CD4-positive, alpha-beta T cell treated with Interleukin-10 for 1 hour (primary cell): ENCODE results near the gene SDR42E2.
"Not testable (repeated sequence)": the region's sequence is repeated elsewhere in the genome, so short reads cannot be mapped to it uniquely, and the experiment has no call there.

Experiments
- DNase-seq: peaks from one replicate; pipeline ENCODE4 v3.0.0-alpha.2; 2020

SDR42E2 gene

DNA sequence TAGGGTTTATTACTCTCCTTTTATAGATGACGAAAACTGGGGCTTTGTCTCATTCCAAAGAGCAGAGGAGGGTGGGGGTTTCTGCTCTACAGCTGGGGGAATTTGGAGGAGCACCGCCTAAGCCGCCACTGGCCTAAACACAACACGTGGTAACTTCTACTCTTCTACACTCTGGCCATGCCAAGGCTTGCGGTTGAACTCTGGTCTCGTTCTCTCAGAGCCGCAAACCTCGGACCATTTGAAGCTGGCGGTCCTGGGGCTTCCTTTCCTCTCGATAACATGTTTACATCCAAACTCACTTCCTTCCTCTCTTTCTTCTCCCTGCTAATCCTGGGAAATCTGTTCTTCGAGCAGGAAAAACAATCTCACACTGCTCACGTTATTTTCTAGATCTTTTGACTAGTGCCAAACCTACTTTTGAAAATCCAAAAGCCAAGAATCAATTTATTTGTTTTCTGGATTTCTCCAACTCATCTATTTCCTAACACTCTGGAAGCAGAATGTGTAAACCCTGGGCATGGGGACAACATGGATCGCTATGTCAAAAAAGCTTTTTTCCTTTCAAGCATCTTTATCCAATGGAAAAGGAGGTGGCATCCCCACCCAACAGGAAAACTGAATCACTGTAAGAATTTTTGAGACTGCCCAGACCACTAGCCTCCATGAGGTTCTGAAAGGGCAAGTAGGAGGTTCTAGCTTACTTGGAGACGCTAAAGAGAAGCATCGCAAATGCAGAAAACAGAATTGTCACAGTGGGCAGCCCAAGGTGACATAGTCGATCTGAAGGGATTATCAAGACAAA, 30.2 kb downstream of the SDR42E2 start:
- DNase-seq, result peak; percentile 93

DNA sequence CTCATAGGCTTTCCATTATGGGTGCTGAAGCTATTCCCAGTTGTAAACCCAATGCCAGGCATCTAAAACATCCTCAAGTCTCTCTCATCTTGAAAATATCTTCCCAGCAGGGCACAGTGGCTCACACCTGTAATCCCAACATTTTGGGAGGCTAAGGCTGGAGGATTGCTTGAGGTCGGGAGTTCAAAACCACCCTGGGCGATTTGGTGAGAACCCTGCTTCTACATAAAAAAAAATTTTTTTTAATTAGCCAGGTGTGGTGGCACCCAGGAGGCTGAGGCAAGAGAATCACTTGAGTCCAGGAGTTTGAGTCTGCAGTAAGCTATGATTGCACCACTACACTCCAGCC, 30.7 kb downstream of the SDR42E2 start:
- no peak for DNase-seq

DNA sequence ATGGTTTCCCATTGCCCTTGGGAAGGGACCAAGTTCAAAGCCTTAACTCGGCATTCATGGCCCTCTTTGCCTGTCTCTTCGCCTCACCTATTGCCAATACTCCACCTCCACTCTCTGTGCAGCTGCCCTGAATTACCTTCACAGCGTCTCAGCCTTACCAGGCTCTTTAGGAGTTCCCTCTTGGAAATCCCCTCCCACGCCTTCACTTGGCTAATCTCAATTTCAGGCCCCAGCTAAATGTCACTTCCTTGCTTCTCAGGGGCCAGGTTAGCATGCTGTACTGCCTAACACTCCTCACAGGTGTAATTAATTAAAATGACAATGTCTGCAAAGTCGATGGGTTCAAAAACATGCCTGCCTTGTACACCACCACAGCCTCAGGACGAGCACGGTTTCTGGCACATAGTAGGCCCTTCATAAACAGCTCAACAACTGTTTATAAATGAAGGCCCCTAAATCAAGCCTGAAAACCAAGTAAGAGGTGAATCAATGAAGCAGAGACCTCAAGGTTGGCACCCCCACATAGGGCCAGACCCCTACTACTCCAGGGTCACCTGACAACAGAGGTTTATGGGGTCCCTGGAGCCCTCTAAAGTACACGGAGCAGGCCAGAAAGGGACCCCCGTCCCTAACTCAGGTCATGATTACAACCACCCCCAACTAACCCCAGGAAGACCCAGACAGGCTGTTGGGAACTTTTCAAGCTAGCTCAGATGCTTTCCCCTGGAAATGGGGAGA, 32.6 kb downstream of the SDR42E2 start:
- DNase-seq, result peak; percentile 68

DNA sequence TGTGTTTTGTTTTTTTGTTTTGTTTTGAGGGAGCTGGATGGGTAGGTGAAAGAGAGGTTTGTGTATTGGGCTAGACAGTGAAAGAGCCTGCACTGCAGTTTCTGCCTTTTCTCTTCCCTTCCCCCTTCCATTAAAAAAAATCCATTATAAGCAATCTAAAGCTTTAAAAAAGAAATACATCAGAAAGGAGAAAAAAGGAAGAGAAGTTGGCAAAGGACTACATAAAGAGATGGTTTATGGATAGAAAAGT, 33.1 kb downstream of the SDR42E2 start:
- DNase-seq, result no peak

DNA sequence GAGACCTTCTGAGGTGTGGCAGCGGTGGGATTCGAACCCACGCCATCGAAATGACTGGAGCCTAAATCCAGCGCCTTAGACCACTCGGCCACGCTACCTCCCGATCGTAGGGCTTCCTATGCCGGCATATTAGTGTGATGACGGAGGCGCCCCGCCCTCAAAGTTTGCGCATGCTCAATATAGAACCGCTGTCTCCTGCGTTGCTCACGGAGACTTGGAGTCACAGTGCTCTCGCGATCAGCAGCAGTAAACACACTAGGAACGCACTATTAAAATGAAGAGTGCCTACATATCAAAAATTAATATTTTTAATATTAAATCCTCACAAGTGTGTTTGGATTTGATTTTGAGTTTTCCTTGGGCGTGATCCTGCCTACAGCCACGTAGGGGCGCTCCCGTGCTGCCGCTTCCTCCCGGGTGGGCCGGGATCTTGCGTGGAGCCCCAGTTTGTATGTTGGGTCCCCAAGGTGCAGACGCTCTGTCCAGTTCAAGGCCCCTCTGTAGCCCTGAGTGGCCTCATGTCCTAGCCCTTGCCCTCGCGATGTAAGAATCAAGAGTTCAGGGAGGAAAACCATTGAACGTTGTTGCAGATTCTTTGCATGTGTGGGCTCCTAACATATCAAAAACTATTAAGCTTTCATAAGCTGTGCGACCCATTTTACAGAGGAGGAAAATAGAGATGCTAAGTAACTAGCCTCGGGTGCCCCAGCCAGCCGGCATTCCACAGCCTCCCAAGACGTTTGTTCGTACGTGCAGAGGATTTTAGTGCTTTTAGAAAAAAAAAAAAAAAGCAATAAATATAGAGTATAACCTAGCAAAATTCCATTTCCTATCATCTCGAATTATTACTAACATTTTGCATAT, 33.6 kb downstream of the SDR42E2 start:
- peak; percentile 94 for DNase-seq

DNA sequence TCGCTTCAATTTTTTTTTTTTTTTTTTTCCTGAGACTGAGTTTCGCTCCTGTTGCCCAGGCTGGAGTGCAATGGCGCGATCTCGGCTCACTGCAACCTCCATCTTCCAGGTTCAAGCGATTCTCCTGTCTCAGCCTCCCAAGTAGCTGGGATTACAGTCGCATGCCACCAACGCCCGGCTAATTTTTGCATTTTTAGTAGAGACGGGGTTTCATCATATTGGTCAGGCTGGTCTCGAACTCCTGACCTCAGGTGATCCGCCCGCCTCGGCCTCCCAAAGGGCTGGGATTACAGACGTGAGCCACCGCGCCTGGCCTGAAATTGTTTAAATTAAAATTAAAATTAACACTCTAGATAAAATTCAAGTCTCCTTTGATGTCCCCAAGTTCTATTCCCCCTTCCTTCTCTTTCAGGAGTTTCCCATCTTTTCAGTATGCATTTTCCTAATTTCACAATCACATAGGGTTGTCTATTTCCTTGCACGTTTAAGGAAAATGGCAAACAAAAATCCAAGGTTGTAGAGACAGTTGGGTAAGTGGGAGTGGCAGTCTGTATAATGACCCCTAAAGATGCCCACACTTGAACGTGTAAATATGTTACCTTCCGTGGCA, 34.4 kb downstream of the SDR42E2 start:
- not testable (repeated sequence) for DNase-seq

DNA sequence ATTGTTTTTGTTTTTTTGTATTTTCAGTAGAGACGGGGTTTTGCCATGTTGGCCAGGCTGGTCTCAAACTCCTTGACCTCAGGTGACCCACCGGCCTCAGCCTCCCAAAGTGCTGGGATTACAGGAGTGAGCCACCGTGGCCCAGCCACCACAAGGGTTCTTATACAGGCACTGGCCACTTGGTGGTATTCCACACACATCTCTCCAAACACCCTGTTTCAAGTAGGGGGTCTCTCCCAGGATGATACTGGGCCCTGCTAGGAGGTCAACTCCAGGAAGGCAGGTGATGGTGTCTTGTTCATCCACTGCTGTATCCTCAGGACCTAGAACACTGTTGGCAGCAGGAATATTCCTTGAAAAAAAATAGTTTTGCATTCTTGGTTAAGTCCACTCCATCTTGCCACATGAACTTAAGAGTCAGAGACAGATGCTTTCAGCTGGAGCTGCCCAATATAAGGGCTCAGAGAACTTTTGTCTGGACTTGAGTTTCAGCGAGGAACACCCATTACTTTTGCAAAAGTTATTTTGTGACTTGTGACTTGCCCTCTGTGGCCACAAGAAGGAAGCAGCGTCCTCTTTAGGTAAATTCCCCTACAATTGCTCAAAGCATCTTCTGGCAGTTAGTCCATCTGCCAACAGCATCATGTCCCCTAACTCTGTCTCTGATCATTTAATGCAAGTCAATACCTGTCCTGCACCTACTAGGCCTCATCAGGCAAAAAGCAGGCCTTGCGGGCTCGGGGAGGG, 36.4 kb downstream of the SDR42E2 start:
- DNase-seq, result no peak

DNA sequence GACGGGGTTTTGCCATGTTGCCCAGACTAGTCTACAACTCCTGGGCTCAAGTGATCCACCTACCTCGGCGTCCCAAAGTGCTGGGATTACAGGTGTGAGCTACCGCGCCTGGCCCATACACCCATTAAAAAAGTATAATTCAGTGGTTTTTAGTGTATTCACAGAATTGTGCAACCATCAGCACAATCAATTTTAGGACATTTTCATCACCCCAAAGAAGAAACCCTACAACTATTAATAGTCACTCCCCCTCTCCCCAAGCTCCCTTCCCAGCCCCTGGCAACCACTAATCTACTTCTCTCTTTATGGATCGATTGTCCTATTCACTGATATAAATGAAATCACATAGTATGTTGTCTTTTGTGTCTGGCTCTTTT, 39.9 kb downstream of the SDR42E2 start:
- no peak for DNase-seq

DNA sequence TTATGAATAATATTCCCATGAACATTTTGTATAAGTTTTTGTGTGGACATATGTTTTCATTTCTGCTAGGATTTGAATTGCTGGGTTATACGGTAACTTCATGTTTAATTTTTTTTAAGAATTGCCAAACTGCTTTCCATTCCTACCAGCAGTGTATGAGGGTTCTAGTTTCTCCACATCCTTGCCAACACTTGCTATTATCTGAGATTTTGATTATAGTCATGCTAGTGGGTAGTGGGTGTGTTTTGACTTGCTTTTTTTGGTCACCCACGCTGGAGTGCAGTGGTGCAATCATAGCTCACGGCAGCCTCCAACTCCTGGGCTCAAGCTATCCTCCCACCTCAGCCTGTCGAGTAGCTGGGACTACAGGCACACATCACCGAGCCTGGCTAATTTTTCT, 40.8 kb downstream of the SDR42E2 start:
- no peak for DNase-seq

DNA sequence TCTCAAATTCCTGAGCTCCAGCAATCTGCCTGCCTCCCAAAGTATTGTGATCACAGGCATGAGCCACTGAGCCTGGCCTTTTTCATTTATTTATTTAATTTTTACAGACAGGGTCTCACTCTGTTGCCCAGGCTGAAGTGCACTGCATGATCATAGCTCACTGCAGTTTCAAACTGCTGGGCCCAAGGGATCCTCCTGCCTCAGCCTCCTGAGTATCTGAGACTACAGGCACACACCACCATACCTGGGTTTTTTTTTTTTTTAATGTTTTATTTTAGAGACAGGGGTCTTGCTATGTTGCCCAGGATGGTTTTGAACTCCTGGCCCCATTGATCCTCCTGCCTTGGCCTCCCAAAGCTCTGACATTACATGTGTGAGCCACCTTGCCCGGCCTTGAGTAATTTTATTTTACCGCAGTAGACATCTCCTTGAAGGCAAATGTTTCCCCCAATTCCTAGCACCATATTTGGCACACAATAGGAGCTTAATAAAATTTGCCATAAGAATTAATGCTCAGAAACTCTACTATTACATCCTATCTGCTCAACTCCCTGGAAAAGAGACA, 41.9 kb downstream of the SDR42E2 start:
- no peak for DNase-seq

DNA sequence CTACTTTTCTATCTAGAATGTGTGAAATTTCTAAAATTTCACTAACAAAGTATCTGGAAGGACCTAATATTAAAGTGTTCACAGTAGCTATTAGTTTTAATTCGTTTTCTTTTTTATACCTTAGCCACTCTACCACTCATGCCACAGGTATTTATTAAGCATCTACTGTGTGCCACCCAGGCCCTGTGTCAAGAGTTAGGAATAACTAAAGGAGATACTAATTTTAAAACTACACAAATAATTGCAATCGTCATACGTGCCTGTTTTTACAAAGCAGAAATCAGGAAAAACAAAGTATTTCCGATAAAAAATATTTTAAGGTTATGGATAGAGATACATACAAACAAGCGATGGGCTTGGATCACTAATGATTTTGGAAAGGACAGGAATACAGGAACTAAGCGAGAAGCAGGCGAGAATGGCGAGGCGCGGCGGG, 43.3 kb downstream of the SDR42E2 start:
- DNase-seq, result no peak

DNA sequence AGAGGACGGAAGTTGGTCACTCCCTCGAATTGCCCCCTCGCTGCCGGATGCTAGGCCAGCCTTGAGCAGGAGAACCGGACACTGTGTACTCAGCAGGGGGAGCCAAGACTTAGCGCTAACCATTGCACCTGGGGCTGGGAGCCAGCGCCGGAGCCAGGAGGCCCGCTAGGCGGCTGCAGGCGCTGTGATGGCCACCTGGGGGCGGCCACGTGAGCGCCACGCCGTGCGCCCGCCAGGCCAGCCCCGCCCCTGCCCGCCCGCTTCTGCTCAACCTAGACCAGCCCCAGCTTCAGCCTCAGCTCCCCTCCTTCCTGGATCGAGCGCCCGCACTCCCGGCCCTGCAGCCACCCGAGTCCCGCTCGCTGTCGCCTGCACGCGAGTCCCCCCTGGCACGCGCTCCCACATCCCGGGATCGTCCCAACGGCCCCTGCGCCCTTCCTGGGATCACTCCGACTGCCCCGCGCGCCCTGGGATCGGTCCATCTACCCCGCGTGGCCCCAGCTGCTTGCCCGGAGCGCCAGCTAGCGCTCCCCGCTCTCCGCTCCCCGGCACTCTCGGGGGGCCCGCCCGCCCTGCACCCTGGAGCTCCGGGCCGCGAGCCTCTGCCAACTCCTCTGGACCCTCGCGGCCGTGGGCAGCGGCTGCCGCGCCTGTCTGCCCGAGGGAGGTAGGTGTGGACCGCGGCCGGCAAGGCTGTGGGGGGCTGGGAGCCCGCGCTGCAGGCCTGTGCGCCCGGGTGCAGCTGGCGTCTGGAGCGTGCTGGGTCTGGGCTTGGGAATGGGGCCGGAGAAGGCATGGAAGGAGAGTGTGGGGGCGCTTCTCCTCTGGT, 43.9 kb downstream of the SDR42E2 start, which contains the start of gene EEF2K:
EEF2K (plus strand) TSS at position 266 of the 829 bp plus-strand sequence. CDS start 19,452 bp downstream, outside the sequence.
- peak; percentile 84 for DNase-seq

DNA sequence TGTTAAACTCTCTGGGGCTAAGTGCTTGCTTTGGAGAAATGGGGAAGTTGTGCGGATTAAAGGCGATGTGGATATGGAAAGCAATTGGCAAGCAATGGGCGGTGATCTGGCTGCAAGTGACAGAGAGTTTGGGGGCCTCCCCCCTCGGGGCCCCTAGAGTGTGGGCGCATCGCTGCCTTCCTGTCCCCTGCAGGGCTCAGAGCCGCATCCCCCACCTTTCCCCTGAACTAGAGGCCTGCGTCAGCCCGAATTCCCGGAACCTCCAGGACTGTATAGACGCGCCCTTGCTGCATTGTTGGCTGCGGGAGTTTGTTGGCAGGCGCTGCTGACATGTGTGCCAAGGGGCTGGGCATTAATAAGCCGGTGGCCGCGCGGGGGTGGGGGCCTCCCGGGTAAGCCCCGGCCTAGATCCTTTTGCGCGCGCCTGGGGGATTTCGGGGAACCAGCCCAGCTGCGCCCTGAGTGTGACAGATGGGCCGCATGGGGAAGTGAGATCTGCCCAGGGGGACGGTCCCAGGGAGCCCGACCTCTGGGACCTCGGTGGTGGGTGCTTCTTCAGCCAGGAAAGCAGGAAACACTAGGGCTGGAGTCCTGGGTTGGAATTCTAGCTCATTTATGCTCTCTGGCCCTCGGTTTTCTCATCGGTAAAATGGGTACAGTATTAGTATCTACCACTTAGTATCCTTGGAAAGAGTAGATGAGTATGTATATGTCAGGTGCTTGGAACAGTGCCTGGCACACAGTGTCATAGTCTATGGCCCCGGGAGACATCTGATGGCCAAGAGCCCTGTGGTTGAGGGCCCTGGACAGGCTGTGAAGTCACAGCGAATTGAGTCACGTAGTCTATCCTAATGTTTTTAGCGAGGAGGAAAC, 44.8 kb downstream of the SDR42E2 start:
- DNase-seq, result peak; percentile 54

DNA sequence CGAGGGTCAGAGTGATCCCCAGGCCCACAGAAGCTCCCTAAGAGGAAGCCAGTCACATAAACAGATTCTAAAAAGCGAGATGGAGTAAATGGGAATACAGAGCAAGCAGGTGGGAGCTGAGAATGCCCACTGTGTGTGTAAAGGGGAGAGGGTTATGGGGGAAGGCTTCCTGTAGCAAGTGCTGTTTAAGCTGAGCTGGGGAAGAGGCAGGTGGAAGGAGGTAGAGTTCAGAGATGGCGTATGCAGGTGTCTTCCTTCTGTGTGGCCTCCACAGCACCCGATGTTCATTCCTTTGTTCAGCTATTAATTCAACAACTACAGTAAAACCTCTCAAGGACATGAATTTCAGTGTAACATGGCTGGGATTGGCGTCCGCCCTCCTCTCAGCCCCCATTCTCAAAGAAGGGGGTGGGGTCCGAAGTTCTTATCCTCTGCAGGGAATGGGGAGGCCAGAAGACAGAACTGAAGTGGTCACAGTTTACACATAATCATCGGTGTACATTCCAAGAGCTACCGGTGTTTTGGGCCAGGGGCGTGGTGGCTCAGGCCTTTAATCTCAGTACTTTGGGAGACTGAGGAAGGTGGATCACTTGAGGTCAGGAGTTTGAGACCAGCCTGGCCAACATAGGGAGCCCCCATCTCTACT, 45.5 kb downstream of the SDR42E2 start:
- DNase-seq, result no peak

DNA sequence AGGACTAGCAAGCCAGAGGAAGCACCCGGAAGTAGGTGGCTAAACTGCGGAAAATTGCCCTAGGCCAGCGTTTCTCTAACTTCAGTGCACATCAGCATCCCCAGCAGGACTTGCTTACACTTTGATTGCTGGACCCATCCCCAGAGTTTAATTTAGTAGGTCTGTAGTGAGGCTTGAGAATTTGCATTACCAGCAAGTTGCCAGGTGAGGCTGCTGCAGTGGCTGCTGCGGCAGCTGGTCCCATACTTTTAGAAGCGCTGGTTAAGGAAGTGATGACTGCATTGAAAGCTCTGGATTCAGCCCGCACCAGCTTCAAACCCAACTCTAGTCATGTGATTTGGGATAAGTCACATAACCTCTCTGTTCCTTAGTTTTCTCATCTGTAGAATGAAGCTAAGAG, 48.0 kb downstream of the SDR42E2 start:
- no peak for DNase-seq

DNA sequence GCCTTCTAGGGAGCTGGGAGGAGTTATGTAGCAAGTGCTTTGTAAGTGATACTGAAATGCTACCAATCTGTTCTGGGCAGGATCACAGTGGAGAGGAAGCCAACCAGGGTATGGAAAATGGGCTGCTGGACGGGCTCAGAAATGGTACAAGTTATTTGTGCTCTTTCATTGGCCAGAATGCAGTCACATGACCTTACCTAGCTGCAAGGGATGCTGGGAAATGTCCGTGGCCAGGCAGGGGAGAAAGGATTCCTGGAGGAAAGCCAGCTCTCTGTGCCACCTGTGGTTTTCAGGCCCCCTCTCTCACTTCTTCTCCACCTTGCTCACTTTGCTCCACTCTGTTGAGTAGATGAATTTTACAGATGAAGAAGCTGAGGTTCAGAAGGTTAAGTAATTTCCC, 48.5 kb downstream of the SDR42E2 start:
- no peak for DNase-seq

DNA sequence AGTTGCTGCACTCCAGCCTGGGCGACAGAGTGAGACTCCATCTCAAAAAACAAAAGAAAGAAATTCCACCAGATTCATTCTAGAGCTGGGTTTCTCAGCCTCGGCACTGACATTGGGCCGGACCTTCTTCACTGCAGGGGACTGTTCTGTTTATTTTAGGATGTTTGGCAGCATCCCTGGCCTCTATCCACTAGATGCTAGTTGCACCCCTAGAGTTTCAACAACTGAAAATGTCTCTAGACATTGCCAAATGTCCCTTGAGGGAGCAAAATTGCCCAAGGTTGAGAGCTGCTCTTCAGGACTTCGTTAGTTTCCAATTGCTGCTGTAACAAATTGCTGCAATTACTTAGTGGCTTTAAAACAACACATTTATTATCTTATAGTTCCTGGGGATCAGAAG, 50.9 kb downstream of the SDR42E2 start:
- no peak for DNase-seq

DNA sequence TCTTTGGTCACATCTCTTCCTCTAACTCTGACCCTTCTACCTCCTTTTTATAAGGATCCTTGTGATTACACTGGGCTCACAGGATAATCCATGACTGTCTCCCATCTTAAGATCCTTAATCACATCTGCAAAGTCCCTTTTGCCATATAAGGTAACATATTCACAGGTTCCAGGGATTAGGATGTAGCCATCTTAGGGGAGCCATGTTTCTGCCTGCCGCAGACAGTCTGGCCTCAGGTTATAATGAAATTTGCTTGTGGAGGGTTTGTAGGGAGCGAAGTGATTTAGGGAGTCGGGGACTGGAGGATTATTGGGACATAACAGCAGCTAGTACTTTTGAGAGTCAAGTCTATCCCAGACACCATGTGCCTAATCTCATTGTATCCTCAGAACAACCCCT, 51.5 kb downstream of the SDR42E2 start:
- DNase-seq, result no peak

DNA sequence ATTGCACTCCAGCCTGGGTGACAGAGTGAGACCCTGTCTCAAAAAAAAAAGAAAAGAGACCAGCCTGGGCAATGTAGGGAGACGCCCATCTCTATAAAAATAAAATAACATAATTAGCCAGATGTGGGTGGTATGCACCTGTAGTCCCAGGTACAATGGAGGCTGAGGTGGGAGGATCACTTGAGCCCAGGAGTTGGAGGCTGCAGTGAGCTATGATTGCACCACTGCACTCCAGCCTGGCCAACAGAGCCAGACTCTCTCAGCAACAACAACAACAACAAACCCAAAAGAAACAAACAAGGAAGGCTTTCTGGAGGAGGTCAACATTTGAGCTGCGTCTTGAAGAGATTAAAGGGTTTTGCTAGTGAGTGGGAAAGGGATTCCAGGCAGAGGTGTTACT, 52.1 kb downstream of the SDR42E2 start:
- DNase-seq, result no peak

DNA sequence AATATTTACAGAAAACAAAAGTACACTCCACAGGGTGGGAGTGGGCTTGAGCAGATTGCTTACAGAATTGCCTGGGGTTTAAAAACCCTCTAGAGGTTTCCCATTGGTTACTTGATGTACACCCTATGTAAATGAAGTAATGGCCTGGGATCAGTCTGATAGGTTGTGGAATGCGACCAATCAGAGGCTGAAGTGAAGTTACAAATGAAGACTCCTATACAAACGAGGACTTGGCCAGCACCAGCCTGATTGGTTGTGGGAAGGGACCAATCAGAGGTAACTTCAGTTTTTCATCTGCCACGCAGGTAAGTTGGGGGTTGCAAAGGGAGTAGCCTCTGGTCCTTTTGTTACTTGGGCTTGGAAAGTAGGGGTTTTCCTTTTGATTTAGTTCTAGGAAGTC, 52.6 kb downstream of the SDR42E2 start:
- no peak for DNase-seq
